NB4 (cell line): ENCODE data around the gene RIMBP3B.
"Not testable (repeated sequence)": the region's sequence is repeated elsewhere in the genome, so short reads cannot be mapped to it uniquely, and the experiment has no call there.

Experiments
- CTCF ChIP-seq: IDR thresholded peaks from one replicate; pipeline ENCODE4 v1.5.1; 2012; ENCODE audit warnings: low read depth, low read length
- POLR2A ChIP-seq: IDR thresholded peaks from 2 replicates; pipeline ENCODE4 v1.6.1; 2011; ENCODE audit warnings: mild to moderate bottlenecking; ENCODE audit not compliant: insufficient read length; ENCODE audit errors: extremely low read depth

- not testable (repeated sequence) for TF ChIP-seq CTCF, POLR2A
Measured at GRCh38 chr22:21401197-21401969, 17.8 kb downstream of the RIMBP3B start.
